Endothelial cell of umbilical vein (primary cell): ENCODE results near the gene SMAD7.

ENCODE experiments used
- MYC ChIP-seq: IDR thresholded peaks from one replicate; pipeline ENCODE4 v1.6.1; 2011; ENCODE audit warnings: mild to moderate bottlenecking, low read depth, low read length
- POLR2AphosphoS5 ChIP-seq: IDR thresholded peaks from 2 replicates; pipeline ENCODE4 v1.6.1; 2012; ENCODE audit warnings: low read depth, mild to moderate bottlenecking, control low read depth, low read length, moderate library complexity; ENCODE audit not compliant: insufficient read depth

- TF ChIP-seq MYC (no peak), POLR2AphosphoS5 (no peak)
Measured at GRCh38 chr18:48930926-48931325, 19.8 kb downstream of the SMAD7 start.
